Measurements from ENCODE around the gene ATG13. TPM values are rescaled to one million over a fixed set of nuclear protein-coding genes. Genes with fewer than 3 reads are reported as not detected.

The ATG13 gene
- total RNA-seq, 1 experiment from 2014 or later: 109 TPM

DNA sequence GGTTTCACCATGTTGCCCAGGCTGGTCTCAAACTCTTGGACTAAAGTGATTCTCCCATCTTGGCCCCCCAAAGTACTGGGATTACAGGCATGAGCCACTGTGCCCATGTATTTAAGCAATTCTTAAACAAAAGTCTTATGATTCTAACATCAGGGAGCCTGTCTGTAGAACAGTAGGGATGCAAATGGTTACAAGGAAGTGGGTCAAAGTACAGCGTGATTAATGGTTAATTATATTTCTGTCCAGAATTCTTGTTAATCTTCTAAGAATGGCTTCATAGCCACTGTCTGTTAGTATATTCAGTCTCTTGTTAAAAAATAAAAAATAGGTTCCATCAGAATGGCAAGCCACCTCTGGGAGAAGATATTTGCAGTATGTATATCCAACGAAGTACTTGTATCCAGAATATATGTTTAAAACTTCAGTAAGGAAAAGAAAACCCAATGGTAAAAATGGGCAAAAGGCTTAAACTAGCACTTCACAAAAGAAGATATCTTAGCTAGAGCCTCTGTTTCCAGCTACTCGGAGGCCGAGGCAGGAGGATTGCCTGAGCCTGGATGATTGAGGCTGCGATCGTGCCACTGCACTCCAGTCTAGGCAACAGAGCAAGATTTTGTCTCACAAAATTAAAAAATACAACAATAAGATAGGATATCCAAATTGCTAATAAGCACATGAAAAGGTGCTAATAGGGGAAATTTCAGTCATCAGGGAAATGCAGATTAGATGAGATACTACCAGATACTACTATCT is 22.9 kb downstream of the ATG13 start:
- Histone ChIP-seq H3K79me2 (ENCODE audit: low read depth) (0 out of 2 replicates have a peak, but pooled peaks cover 10% of the 10 kb centered on the region), H3K4me1 (replicated peaks; ENCODE audit: insufficient read depth) (no peaks in the 10 kb centered on the region), H3K9me3 (ENCODE audit: insufficient read depth, low read depth) (no peaks in the 10 kb centered on the region), H2AFZ (no peak overlapping the region), H3K27ac (no peak overlapping the region), H3F3A (ENCODE audit: insufficient read depth, low read depth) (no peaks in the 10 kb centered on the region), H3K4me3 (no peak overlapping the region), H3K4me2 (no peak overlapping the region), H3K36me3 (ENCODE audit: low read depth) (peaks cover 10% of the 10 kb centered on the region; the same call in 1 of the 2 replicates), H3K27me3 (ENCODE audit: insufficient read depth, low read depth) (no peaks in the 10 kb centered on the region), H3K9me2 (ENCODE audit: insufficient read depth) (no peaks in the 10 kb centered on the region), H4K20me1 (ENCODE audit: insufficient read depth) (peaks cover 32% of the 10 kb centered on the region)
- intact Hi-C loops (cut with micrococcal nuclease; ENCODE audit: unreplicated experiment): no loop called here
- TF ChIP-seq EZH2 (IDR thresholded peaks at IDR 0.05; ENCODE audit: low read depth) (no peak), CTCF (conservative IDR thresholded peaks at IDR 0.05) (no peak)
- ChIA-PET POLR2A (ENCODE audit: unreplicated experiment) (interaction anchor here (0.6 kb wide), 1 partner anchor 143 kb away, joined by 7 read pairs; no protein-coding TSS in a partner anchor), CTCF (interaction anchor here (1.2 kb wide), 1 partner anchor 103 kb away, joined by 3 read pairs; no protein-coding TSS in a partner anchor)
- BruUV-seq (replicated peaks): no TSS peak
- DNase-seq: no peak

DNA sequence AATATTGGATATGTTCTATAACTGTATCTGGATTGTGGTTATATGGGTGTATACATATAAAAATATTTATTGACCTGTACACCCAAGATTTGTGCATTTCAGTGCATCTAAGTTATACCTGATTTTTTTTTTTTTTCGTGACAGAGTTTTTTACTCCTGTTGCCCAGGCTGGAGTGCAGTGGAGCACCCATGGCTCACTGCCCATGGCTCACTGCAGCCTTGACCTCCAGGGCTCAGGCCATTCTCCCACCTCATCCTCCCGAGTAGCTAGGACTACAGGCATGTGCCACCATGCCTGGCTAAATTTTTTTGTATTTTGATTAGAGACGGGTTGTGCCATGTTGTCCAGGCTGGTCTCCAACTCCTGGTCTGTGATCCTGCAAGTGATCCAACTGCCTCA is 24.3 kb downstream of the ATG13 start:
- Histone ChIP-seq H3K27ac (no peak overlapping the region), H3K79me2 (ENCODE audit: low read depth) (0 out of 2 replicates have a peak, but pooled peaks cover 10% of the 10 kb centered on the region), H3K4me3 (no peak overlapping the region), H3K36me3 (ENCODE audit: low read depth) (peaks cover 13% of the 10 kb centered on the region; the same call in 1 of the 2 replicates), H3K27me3 (ENCODE audit: insufficient read depth, low read depth) (no peaks in the 10 kb centered on the region), H4K20me1 (ENCODE audit: insufficient read depth) (peaks cover 32% of the 10 kb centered on the region), H3K4me1 (replicated peaks; ENCODE audit: insufficient read depth) (no peaks in the 10 kb centered on the region), H3K9me2 (ENCODE audit: insufficient read depth) (no peaks in the 10 kb centered on the region), H3F3A (ENCODE audit: insufficient read depth, low read depth) (no peaks in the 10 kb centered on the region), H3K9me3 (ENCODE audit: insufficient read depth, low read depth) (no peaks in the 10 kb centered on the region), H2AFZ (no peak overlapping the region), H3K4me2 (no peak overlapping the region)
- BruUV-seq (replicated peaks): no TSS peak
- TF ChIP-seq CTCF (conservative IDR thresholded peaks at IDR 0.05) (no peak), EZH2 (IDR thresholded peaks at IDR 0.05; ENCODE audit: low read depth) (no peak)
- intact Hi-C loops (cut with micrococcal nuclease; ENCODE audit: unreplicated experiment): no loop called here
- ChIA-PET POLR2A (ENCODE audit: unreplicated experiment) (interaction anchor here (0.6 kb wide), 2 partner anchors 55 to 165 kb away, joined by 3 to 15 read pairs; no protein-coding TSS in a partner anchor), CTCF (interaction anchor here (0.6 to 0.8 kb wide), 2 partner anchors 51 to 100 kb away, joined by 3 to 4 read pairs; no protein-coding TSS in a partner anchor)
- no peak for DNase-seq

DNA sequence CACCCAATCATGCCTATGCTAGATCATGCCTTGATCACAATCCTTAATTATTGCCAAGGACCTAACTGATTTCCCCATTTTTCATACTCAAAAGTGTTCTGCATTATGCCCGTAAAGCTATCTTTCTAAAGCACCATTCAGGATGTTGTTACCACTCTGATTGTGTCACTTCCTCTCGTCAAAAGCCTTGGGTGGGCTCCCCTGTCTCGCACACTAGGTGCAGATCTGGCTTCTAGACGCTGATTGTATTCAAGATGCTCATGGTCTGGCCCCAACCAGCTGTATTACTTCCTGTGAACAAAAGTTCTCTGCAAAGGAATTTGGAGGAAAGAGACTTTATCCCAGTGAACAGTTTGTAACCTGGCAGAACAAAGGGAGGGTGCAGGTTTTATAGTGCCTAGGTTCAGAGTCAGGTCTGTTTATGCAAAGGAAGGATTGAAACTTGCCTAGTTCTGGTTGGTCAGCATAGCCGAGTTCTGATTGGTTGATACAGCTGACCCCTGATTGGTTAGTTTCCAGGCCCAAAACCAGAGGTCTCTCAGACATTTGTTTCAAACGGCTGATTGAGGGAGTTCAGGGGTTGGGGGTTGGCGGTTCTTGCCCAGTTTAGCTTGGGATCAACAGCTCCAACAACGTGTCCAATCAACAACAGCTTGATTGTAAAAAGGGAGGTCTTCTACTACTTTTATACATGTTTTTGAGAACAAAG is 25.4 kb downstream of the ATG13 start:
- Histone ChIP-seq H3K79me2 (ENCODE audit: low read depth) (0 out of 2 replicates have a peak, but pooled peaks cover 7% of the 10 kb centered on the region), H3K9me3 (ENCODE audit: insufficient read depth, low read depth) (no peaks in the 10 kb centered on the region), H2AFZ (no peak overlapping the region), H3K4me1 (replicated peaks; ENCODE audit: insufficient read depth) (no peaks in the 10 kb centered on the region), H4K20me1 (ENCODE audit: insufficient read depth) (peaks cover 31% of the 10 kb centered on the region), H3K36me3 (ENCODE audit: low read depth) (peaks cover 17% of the 10 kb centered on the region; the same call in 1 of the 2 replicates), H3K9me2 (ENCODE audit: insufficient read depth) (no peaks in the 10 kb centered on the region), H3F3A (ENCODE audit: insufficient read depth, low read depth) (no peaks in the 10 kb centered on the region), H3K27ac (no peak overlapping the region), H3K4me3 (no peak overlapping the region), H3K4me2 (no peak overlapping the region), H3K27me3 (ENCODE audit: insufficient read depth, low read depth) (no peaks in the 10 kb centered on the region)
- no peak for DNase-seq
- no peak for TF ChIP-seq CTCF (conservative IDR thresholded peaks at IDR 0.05)
- no peak for TF ChIP-seq EZH2 (IDR thresholded peaks at IDR 0.05; ENCODE audit: low read depth)
- intact Hi-C loops (cut with micrococcal nuclease; ENCODE audit: unreplicated experiment): no loop called here
- POLR2A ChIA-PET (ENCODE audit: unreplicated experiment): interaction anchor here (0.6 kb wide), 2 partner anchors 16 to 24 kb away, joined by 3 to 4 read pairs; no protein-coding TSS in a partner anchor
- CTCF ChIA-PET: interaction anchor here (0.8 kb wide), 1 partner anchor 52 kb away, joined by 3 read pairs; no protein-coding TSS in a partner anchor
- BruUV-seq (replicated peaks): no TSS peak

All from PC-9 (cell line).